CD14-positive monocyte (primary cell): ENCODE data around the gene MPP2. TPM values are rescaled to one million over a fixed set of nuclear protein-coding genes. Genes with fewer than 3 reads are reported as not detected.

Experiments
- DNase-seq, 3 donors: peaks; one replicate each; pipeline ENCODE4 v3.0.0-alpha.2; 2011 to 2022
- H2AFZ ChIP-seq: 2 replicates; pipeline ENCODE4 v1.6.0; 2012; ENCODE audit warnings: mild to moderate bottlenecking, low read depth, low read length, inconsistent platforms; ENCODE audit not compliant: insufficient read depth, poor library complexity, severe bottlenecking
- H3K27ac ChIP-seq, 2 donors: 1 replicate in 1 of 2; 2 replicates in 1 of 2; pipeline ENCODE4 v1.5.1; 2012 to 2013; ENCODE audit warnings: low read length in 2 of 2, control low read depth in 1 of 2, inconsistent platforms in 1 of 2, low read depth in 1 of 2, mild to moderate bottlenecking in 1 of 2
- H3K27me3 ChIP-seq, 2 donors: one replicate each; pipeline versions ENCODE4 v1.6.0 to v1.6.1; 2011 to 2013; ENCODE audit warnings: low read length in 2 of 2; ENCODE audit not compliant: control insufficient read depth in 2 of 2, insufficient read depth in 2 of 2
- H3K36me3 ChIP-seq, 2 donors: replicated peaks in 1 of 2; 1 replicate in 1 of 2; 2 replicates in 1 of 2; pipeline versions ENCODE4 v1.5.1 to v1.6.1; 2012 to 2013; ENCODE audit warnings: low read length in 2 of 2, control low read depth in 1 of 2, inconsistent platforms in 1 of 2, mild to moderate bottlenecking in 1 of 2; ENCODE audit not compliant: insufficient read depth in 2 of 2, control insufficient read depth in 1 of 2
- H3K4me1 ChIP-seq, 2 donors: 1 replicate in 1 of 2; 2 replicates in 1 of 2; pipeline versions ENCODE4 v1.5.1 to v1.6.1; 2012 to 2013; ENCODE audit warnings: low read length in 2 of 2, control low read depth in 1 of 2, inconsistent platforms in 1 of 2, mild to moderate bottlenecking in 1 of 2, moderate library complexity in 1 of 2; ENCODE audit not compliant: insufficient read depth in 2 of 2, control insufficient read depth in 1 of 2
- H3K4me2 ChIP-seq: replicated peaks from 2 replicates; pipeline ENCODE3; 2012; ENCODE audit warnings: low read length, moderate library complexity, mild to moderate bottlenecking; ENCODE audit not compliant: poor library complexity, severe bottlenecking; ENCODE audit errors: extremely low read depth
- H3K4me3 ChIP-seq, 3 experiments: fragments of 200-600 bp in 1 of 3; sonication (generic) in 1 of 3; replicated peaks in 1 of 3; 1 replicate in 2 of 3; 2 replicates in 1 of 3; pipeline ENCODE4 v1.5.1; 2011 to 2013; ENCODE audit warnings: low read length in 3 of 3, mild to moderate bottlenecking in 3 of 3, control low read depth in 2 of 3, low read depth in 2 of 3, inconsistent platforms in 1 of 3, moderate library complexity in 1 of 3
- H3K79me2 ChIP-seq: 2 replicates; pipeline ENCODE4 v1.6.0; 2012; ENCODE audit warnings: mild to moderate bottlenecking, control low read depth, inconsistent platforms, low read length, moderate library complexity; ENCODE audit not compliant: insufficient read depth
- H3K9ac ChIP-seq: 2 replicates; pipeline ENCODE4 v1.6.0; 2017; ENCODE audit warnings: low read length, mild to moderate bottlenecking; ENCODE audit not compliant: insufficient read depth, poor library complexity, severe bottlenecking
- H3K9me3 ChIP-seq, 2 donors: replicated peaks in 1 of 2; 1 replicate in 1 of 2; 2 replicates in 1 of 2; pipeline versions ENCODE4 v1.5.1 to v1.6.1; 2012 to 2013; ENCODE audit warnings: low read length in 2 of 2, control low read depth in 1 of 2; ENCODE audit not compliant: control insufficient read depth in 1 of 2, insufficient read depth in 1 of 2
- H4K20me1 ChIP-seq: 2 replicates; pipeline ENCODE4 v1.6.0; 2012; ENCODE audit warnings: mild to moderate bottlenecking, low read length, control low read depth, moderate library complexity; ENCODE audit not compliant: insufficient read depth
- H3K27ac Mint-ChIP-seq, 7 donors: one replicate each; pipeline ENCODE4 v1.8.0; 2020; ENCODE audit warnings: mild to moderate bottlenecking in 7 of 7, mixed read lengths in 7 of 7, moderate library complexity in 6 of 7, inconsistent platforms in 2 of 7
- H3K27me3 Mint-ChIP-seq, 3 donors: one replicate each; pipeline ENCODE4 v1.8.0; 2021 to 2022; ENCODE audit warnings: low read depth in 3 of 3, mild to moderate bottlenecking in 3 of 3, mixed read lengths in 3 of 3, moderate library complexity in 3 of 3, inconsistent platforms in 1 of 3
- H3K36me3 Mint-ChIP-seq, 2 donors: one replicate each; pipeline ENCODE4 v1.8.0; 2020; ENCODE audit warnings: mixed read lengths in 2 of 2, inconsistent platforms in 1 of 2, mild to moderate bottlenecking in 1 of 2
- H3K4me1 Mint-ChIP-seq: one replicate; pipeline ENCODE4 v1.8.0; 2020; ENCODE audit warnings: mild to moderate bottlenecking, mixed read lengths
- H3K4me3 Mint-ChIP-seq, 2 donors: one replicate each; pipeline ENCODE4 v1.8.0; 2020; ENCODE audit warnings: mild to moderate bottlenecking in 2 of 2, mixed read lengths in 2 of 2, moderate library complexity in 1 of 2
- H3K9me3 Mint-ChIP-seq, 7 donors: one replicate each; pipeline ENCODE4 v1.8.0; 2020 to 2022; ENCODE audit warnings: mixed read lengths in 7 of 7, mild to moderate bottlenecking in 6 of 7, moderate library complexity in 6 of 7, inconsistent platforms in 2 of 7
- CTCF ChIP-seq: fragments of 200-600 bp; IDR thresholded peaks from one replicate; pipeline ENCODE4 v1.8.0; 2022; ENCODE audit warnings: antibody characterized with exemption, mild to moderate bottlenecking
- WGBS: methylation state at CpG from one replicate; pipeline ENCODE4 v1.1.5; 2013; ENCODE audit warnings: missing lambda C conversion rate; ENCODE audit not compliant: insufficient coverage; 5-methylcytosine and 5-hydroxymethylcytosine counted together
- intact Hi-C, 2 donors: fragments of 100-400 bp; cut with micrococcal nuclease; formaldehyde crosslinking; loops; one replicate each; pipeline versions ENCODE4 v1.15.0 to v1.15.1; 2023
- polyA plus RNA-seq, 3 donors: library from polyadenylated mRNA; depleted of rRNA in 1 of 3; unstranded in 2 of 3; stranded (reverse) in 1 of 3; fragments of 300-500 nt in 2 of 3; fragments of >200 nt in 1 of 3; fragmentation: Illumina TruSeq in 2 of 3; gene quantifications; 1 replicate in 2 of 3; 2 replicates in 1 of 3; pipeline ENCODE4 v1.2.3, GENCODE V29; 2012 to 2021

Gene MPP2
- polyA plus RNA-seq, 3 donors, result not detected

DNA sequence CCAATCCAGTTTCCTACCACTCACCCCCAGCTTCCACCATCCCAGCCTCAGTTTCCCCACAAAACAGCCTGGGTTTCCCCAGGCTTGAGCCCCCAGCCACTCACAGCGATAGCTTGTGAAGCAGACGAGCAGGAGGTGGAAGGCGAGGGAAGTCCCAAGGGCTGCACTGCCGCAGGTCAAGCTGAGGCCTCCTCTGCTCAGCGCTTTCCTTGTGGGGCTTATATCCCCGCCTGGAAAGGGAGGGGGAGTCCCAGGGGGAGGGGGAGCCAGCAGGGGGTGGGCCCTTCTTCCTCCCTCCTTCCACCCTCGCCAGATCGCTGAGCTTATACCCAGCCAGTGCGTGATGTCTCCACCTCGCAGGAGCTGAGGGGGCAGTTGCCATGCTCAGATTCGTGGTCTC, 46.4 kb upstream of the MPP2 start, which contains the start of gene PYY:
Gene PYY (minus strand): TSS at position 195 of the 400 bp plus-strand sequence. CDS start 457 bp downstream, outside the sequence.
- Histone ChIP-seq H3K9ac (no peak within 1 kb of the TSS), H2AFZ (peak within 1 kb of the TSS; percentile 23), H3K36me3 (no peaks in the 10 kb centered on the region), H3K4me1 (peaks cover 5 to 6% of the 10 kb centered on the region in 2 donors), H3K27me3 (peaks cover 17 to 50% of the 10 kb centered on the region in 2 donors), H3K27ac (no peak within 1 kb of the TSS), H4K20me1 (no peaks in the 10 kb centered on the region), H3K4me3 (no peak within 1 kb of the TSS), H3K9me3 (peaks cover 0 to 12% of the 10 kb centered on the region in 2 donors), H3K79me2 (no peaks in the 10 kb centered on the region), H3K4me2 (peak within 1 kb of the TSS; percentile 14)
- peak within 1 kb of the TSS in 1 of 7 donors; percentile 61 for H3K27ac Mint-ChIP-seq
- WGBS, result 70% methylated on average over 6 of the region's 11 CpGs
- H3K27me3 Mint-ChIP-seq, result peaks cover 39 to 59% (median 53%) of the 10 kb centered on the region in 3 donors
- H3K4me3 Mint-ChIP-seq, result peak within 1 kb of the TSS in 1 of 2 donors; percentile 81
- no peaks in the 10 kb centered on the region for H3K36me3 Mint-ChIP-seq
- H3K9me3 Mint-ChIP-seq, result peaks cover 0 to 14% (median 0%) of the 10 kb centered on the region in 7 donors
- H3K4me1 Mint-ChIP-seq, result peaks cover 7% of the 10 kb centered on the region
- no peak for TF ChIP-seq CTCF
- intact Hi-C loops, result no loop called here
- DNase-seq, result no peak

- H3K36me3 ChIP-seq, result no peaks in the 10 kb centered on the region
- no peak for TF ChIP-seq CTCF
- no peaks in the 10 kb centered on the region for H4K20me1 ChIP-seq
- Mint-ChIP-seq H3K27ac (peak overlapping the region in 1 of 7 donors; percentile 61), H3K27me3 (peaks cover 39 to 57% (median 55%) of the 10 kb centered on the region in 3 donors), H3K9me3 (peaks cover 0 to 14% (median 0%) of the 10 kb centered on the region in 7 donors), H3K36me3 (no peaks in the 10 kb centered on the region), H3K4me3 (peak overlapping the region in 1 of 2 donors; percentile 81), H3K4me1 (peaks cover 9% of the 10 kb centered on the region)
- H3K27ac ChIP-seq, result no peak overlapping the region
- DNase-seq, result no peak
- H3K4me3 ChIP-seq, result no peak overlapping the region
- H3K9me3 ChIP-seq, result peaks cover 0 to 12% of the 10 kb centered on the region in 2 donors
- H3K27me3 ChIP-seq, result peaks cover 17 to 50% of the 10 kb centered on the region in 2 donors
- no peak overlapping the region for H3K9ac ChIP-seq
- peak overlapping the region; percentile 23 for H2AFZ ChIP-seq
- H3K4me2 ChIP-seq, result peak overlapping the region; percentile 14
- H3K4me1 ChIP-seq, result peaks cover 8 to 9% of the 10 kb centered on the region in 2 donors
- intact Hi-C loops, result no loop called here
- 13% methylated on average over 79 of the region's 82 CpGs for WGBS
- no peaks in the 10 kb centered on the region for H3K79me2 ChIP-seq
These were observed 45.7 kb upstream of the MPP2 start for GRCh38 chr17:43952724-43953666.
